Neural progenitor cell (in vitro differentiated cells): ENCODE results near the gene CNTN1.

Source experiments
- EZH2 ChIP-seq: fragments of 200-600 bp; sonication (generic); IDR thresholded peaks from 2 replicates; pipeline ENCODE4 v1.6.1; 2017; ENCODE audit warnings: antibody characterized with exemption, mild to moderate bottlenecking, moderate library complexity
- EZH2phosphoT487 ChIP-seq: fragments of 200-600 bp; sonication (generic); IDR thresholded peaks from 2 replicates; pipeline ENCODE4 v1.6.1; 2017; ENCODE audit warnings: antibody characterized with exemption
- TF ChIP-seq, protein P1 (sequence below): fragments of 200-600 bp; sonication (generic); IDR thresholded peaks from 2 replicates; pipeline ENCODE4 v1.5.1; 2017; ENCODE audit warnings: antibody characterized with exemption, mild to moderate bottlenecking

DNA sequence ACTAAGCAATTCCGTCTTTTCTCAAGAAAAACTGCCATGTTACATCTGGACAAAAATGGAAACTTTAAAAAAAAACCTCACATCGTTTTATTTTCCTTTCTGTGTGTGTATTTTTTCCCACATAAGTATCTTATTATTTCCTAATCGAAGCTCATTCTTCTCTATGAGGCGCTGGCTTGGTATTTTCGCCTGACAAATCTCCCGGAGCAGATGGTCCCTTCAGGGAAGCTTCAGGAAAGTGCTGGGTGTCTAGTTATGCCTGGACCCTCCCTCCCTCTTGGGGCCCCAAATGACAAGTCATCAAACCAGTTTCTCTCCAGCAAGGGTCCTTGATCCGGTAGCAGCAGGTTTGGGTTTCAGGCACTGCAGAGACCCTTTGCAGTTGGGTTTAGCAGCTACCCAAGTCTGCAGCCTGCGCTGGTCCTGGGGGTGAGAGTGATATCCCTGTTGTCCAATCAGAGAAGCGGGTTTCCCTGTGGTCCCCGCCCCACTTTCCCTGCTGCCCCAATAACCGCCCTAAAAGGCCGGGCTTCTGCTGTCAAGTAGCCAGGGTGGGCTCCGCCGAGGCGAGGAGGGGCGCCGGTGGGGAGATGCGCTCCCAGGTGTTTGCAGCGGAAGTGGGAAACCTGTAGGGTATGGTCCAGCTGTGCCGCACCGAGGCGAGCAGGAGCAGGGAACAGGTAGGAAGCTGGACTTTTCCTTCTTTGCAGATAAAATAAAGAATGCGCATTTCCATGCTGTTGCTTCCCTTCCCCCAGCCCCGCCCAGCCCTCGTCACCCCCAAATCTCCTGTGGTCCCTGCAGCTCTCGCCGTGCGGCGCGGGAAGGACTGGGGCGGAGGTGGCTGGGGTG lies at the start of gene CNTN1:
- TF ChIP-seq, protein P1, sequence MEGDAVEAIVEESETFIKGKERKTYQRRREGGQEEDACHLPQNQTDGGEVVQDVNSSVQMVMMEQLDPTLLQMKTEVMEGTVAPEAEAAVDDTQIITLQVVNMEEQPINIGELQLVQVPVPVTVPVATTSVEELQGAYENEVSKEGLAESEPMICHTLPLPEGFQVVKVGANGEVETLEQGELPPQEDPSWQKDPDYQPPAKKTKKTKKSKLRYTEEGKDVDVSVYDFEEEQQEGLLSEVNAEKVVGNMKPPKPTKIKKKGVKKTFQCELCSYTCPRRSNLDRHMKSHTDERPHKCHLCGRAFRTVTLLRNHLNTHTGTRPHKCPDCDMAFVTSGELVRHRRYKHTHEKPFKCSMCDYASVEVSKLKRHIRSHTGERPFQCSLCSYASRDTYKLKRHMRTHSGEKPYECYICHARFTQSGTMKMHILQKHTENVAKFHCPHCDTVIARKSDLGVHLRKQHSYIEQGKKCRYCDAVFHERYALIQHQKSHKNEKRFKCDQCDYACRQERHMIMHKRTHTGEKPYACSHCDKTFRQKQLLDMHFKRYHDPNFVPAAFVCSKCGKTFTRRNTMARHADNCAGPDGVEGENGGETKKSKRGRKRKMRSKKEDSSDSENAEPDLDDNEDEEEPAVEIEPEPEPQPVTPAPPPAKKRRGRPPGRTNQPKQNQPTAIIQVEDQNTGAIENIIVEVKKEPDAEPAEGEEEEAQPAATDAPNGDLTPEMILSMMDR: no peak
- TF ChIP-seq EZH2phosphoT487 (no peak), EZH2 (no peak)
